DOHH2 (cell line): ENCODE results near the gene PCYT2.

Source experiments
- H3F3A ChIP-seq: fragments of 200-600 bp; sonication (generic), shearing (Covaris generic); 2 replicates; pipeline ENCODE4 v1.6.0; 2016; ENCODE audit warnings: antibody characterized with exemption, mild to moderate bottlenecking; ENCODE audit not compliant: control insufficient read depth, insufficient read depth
- H3K27ac ChIP-seq: fragments of 200-600 bp; sonication (generic); 2 replicates; pipeline ENCODE4 v1.5.1; 2014; ENCODE audit warnings: low read depth, mild to moderate bottlenecking, low read length, moderate library complexity
- H3K27me3 ChIP-seq: fragments of 200-600 bp; sonication (generic); 2 replicates; pipeline ENCODE4 v1.6.1; 2014; ENCODE audit warnings: mild to moderate bottlenecking, low read length, mixed read lengths; ENCODE audit not compliant: control insufficient read depth
- H3K36me3 ChIP-seq: fragments of 200-600 bp; sonication (generic); 2 replicates; pipeline ENCODE4 v1.6.1; 2014; ENCODE audit warnings: mild to moderate bottlenecking, low read length, moderate library complexity, mixed read lengths; ENCODE audit not compliant: control insufficient read depth
- H3K4me1 ChIP-seq: fragments of 200-600 bp; sonication (generic); 2 replicates; pipeline ENCODE4 v1.6.1; 2014; ENCODE audit warnings: mild to moderate bottlenecking, low read length, mixed read lengths; ENCODE audit not compliant: control insufficient read depth
- H3K4me2 ChIP-seq: fragments of 200-600 bp; sonication (generic); 2 replicates; pipeline ENCODE4 v1.6.0; 2014; ENCODE audit warnings: mild to moderate bottlenecking, low read length, moderate library complexity
- H3K4me3 ChIP-seq: fragments of 200-600 bp; sonication (generic); 2 replicates; pipeline ENCODE4 v1.5.1; 2014; ENCODE audit warnings: mild to moderate bottlenecking, low read length, mixed read lengths
- H3K79me2 ChIP-seq: fragments of 200-600 bp; sonication (generic); 2 replicates; pipeline ENCODE4 v1.6.1; 2014; ENCODE audit warnings: mild to moderate bottlenecking, low read length, mixed read lengths; ENCODE audit not compliant: control insufficient read depth
- H3K9me2 ChIP-seq: fragments of 200-600 bp; sonication (generic); replicated peaks from 2 replicates; pipeline ENCODE4 v1.6.1; 2014; ENCODE audit warnings: mild to moderate bottlenecking, low read length, mixed read lengths; ENCODE audit not compliant: control insufficient read depth
- H3K9me3 ChIP-seq: fragments of 200-600 bp; sonication (generic); 2 replicates; pipeline ENCODE4 v1.6.1; 2014; ENCODE audit warnings: antibody characterized with exemption, low read length, mixed read lengths; ENCODE audit not compliant: control insufficient read depth, insufficient read depth
- H4K20me1 ChIP-seq: fragments of 200-600 bp; sonication (generic); 2 replicates; pipeline ENCODE4 v1.6.0; 2014; ENCODE audit warnings: low read depth, mild to moderate bottlenecking, antibody characterized with exemption, low read length, moderate library complexity; ENCODE audit not compliant: control insufficient read depth, insufficient read depth
- EZH2phosphoT487 ChIP-seq: fragments of 200-600 bp; sonication (generic); IDR thresholded peaks from 2 replicates; pipeline ENCODE4 v1.6.1; 2017; ENCODE audit warnings: borderline replicate concordance, mild to moderate bottlenecking, antibody characterized with exemption, low read length, moderate library complexity, mixed read lengths
- TF ChIP-seq, protein P1 (sequence below): fragments of 200-600 bp; sonication (generic); IDR thresholded peaks from one replicate; pipeline ENCODE4 v1.5.1; 2014; ENCODE audit warnings: antibody characterized with exemption, mild to moderate bottlenecking, low read depth, low read length; ENCODE audit not compliant: poor library complexity, severe bottlenecking

The PCYT2 gene

DNA sequence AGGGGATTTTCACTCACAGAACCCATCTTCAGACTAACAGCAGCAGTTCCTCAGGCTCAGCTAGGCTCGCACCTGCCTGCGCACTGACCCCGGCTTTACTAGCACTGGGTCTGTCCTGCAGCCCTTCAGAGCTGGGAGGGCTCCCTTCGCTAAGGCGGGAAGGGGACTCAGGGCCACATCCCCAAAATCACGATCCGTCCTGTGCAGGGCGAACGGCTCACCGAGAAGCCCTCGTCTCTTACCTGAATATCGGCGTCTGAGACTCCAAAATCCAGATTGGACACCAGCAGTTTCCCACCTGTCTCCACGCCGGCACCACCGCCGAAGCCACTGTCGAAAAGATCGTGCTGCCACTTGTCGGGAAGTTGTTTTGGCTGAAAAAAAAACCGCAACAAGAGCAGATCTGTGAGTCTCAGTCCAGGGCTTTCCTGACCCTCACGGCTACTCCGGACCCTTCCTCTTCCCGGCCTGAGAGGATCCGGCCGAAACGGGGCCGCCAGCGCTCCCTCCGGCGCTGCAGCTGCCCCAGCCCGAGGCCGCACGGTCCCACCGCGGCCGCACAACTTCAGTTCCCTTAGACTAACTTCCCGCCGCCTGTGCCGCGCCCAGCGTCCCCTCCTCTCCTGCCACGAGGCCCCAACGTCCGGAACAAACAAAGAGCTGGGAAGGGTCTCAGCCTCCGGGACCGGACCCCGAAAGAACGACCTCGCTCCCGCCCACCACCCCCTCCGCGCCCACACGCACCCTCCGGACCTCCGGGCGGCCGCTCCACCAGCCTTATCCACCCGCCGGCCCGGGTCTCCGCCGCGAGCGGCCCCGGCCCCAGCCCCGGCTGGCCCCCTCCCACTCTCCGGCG is 20.5 kb downstream of the PCYT2 start:
- H3K36me3 ChIP-seq: peaks cover 75% of the 10 kb centered on the region

DNA sequence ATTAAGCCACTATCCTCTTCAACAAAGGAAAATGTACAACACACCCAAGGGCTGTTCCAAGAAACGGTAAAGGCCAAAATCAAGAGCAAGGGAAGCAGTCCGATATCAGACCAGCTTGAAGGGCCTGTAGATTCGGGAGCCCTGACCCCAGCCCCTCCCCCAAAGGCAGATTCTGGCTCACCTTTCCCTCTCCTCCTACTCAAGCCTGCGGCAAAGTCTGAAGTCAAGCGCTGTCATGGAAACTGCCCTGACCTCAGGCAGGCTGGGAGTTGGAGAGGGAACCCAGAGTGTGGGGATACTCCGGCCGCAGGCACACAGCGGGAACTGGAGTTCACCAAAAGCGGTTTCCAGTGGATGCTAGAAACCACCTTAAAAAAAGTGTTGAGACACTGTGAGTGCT is 21.6 kb downstream of the PCYT2 start:
- H3K4me1 ChIP-seq: peaks cover 38% of the 10 kb centered on the region
- H3K27me3 ChIP-seq: no peaks in the 10 kb centered on the region
- H3K79me2 ChIP-seq: peaks cover 92% of the 10 kb centered on the region
- no peak for TF ChIP-seq EZH2phosphoT487
- TF ChIP-seq, protein P1, sequence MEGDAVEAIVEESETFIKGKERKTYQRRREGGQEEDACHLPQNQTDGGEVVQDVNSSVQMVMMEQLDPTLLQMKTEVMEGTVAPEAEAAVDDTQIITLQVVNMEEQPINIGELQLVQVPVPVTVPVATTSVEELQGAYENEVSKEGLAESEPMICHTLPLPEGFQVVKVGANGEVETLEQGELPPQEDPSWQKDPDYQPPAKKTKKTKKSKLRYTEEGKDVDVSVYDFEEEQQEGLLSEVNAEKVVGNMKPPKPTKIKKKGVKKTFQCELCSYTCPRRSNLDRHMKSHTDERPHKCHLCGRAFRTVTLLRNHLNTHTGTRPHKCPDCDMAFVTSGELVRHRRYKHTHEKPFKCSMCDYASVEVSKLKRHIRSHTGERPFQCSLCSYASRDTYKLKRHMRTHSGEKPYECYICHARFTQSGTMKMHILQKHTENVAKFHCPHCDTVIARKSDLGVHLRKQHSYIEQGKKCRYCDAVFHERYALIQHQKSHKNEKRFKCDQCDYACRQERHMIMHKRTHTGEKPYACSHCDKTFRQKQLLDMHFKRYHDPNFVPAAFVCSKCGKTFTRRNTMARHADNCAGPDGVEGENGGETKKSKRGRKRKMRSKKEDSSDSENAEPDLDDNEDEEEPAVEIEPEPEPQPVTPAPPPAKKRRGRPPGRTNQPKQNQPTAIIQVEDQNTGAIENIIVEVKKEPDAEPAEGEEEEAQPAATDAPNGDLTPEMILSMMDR: no peak
- no peaks in the 10 kb centered on the region for H3K9me2 ChIP-seq
- peaks cover 11% of the 10 kb centered on the region for H3F3A ChIP-seq
- peak overlapping the region; percentile 93 for H3K4me2 ChIP-seq
- H3K9me3 ChIP-seq: no peaks in the 10 kb centered on the region
- H3K4me3 ChIP-seq: peak overlapping the region; percentile 96
- H3K27ac ChIP-seq: peak overlapping the region; percentile 53
- peaks cover 9% of the 10 kb centered on the region for H4K20me1 ChIP-seq
- H3K36me3 ChIP-seq: peaks cover 78% of the 10 kb centered on the region

More for the DNA sequence above, 20.5 kb downstream of the PCYT2 start:
- Histone ChIP-seq H3K4me2 (peak overlapping the region; percentile 93), H3K27ac (peak overlapping the region; percentile 53), H3F3A (peaks cover 11% of the 10 kb centered on the region), H3K4me1 (peaks cover 38% of the 10 kb centered on the region), H3K4me3 (peak overlapping the region; percentile 96), H3K9me2 (no peaks in the 10 kb centered on the region), H3K27me3 (no peaks in the 10 kb centered on the region), H3K79me2 (peaks cover 88% of the 10 kb centered on the region), H3K9me3 (no peaks in the 10 kb centered on the region), H4K20me1 (peaks cover 9% of the 10 kb centered on the region)
- TF ChIP-seq, protein P1: no peak

DNA sequence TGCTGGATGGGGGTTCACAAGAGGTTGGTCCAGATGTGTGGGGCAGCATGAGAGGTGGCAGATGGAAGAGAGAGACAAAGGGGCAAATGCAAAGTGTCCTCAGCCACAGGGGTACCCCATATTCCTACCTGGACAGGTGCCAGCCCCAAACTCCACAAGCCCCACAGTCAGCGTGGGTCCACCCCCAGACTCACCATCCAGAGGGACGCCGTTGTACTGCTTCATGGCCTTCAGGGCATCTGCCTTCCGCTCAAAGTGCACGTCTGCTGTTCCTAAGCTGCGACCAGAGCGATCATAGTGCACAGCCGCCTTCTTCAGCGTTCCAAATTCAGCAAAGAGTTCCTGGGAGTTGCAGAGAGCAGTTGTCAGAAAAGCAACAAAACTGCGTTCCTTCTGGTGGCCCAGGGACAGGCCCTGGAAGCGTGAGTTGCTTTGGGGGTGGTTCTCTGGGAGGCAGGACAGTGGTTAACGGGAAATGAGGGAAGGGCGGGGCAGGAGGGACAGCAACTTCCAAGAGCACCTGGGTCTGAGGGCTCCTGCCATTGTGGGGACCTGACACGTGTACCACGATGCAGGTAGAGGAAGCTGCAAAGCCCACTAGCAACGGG is 22.1 kb downstream of the PCYT2 start:
- Histone ChIP-seq H3K9me3 (no peaks in the 10 kb centered on the region), H3K27ac (no peak overlapping the region), H3K4me3 (no peak overlapping the region), H4K20me1 (peaks cover 9% of the 10 kb centered on the region), H3F3A (peaks cover 16% of the 10 kb centered on the region), H3K9me2 (no peaks in the 10 kb centered on the region), H3K36me3 (peaks cover 78% of the 10 kb centered on the region), H3K4me1 (peaks cover 33% of the 10 kb centered on the region), H3K27me3 (no peaks in the 10 kb centered on the region), H3K4me2 (peak overlapping the region; percentile 93), H3K79me2 (peaks cover 92% of the 10 kb centered on the region)
- TF ChIP-seq EZH2phosphoT487: no peak
- TF ChIP-seq, protein P1: no peak
